ENCODE data around the gene RGS14. TPM values are rescaled to one million over a fixed set of nuclear protein-coding genes. Genes with fewer than 3 reads are reported as not detected.

Gene RGS14
- total RNA-seq, 1 experiment from 2014 or later, result 9.4 TPM

DNA sequence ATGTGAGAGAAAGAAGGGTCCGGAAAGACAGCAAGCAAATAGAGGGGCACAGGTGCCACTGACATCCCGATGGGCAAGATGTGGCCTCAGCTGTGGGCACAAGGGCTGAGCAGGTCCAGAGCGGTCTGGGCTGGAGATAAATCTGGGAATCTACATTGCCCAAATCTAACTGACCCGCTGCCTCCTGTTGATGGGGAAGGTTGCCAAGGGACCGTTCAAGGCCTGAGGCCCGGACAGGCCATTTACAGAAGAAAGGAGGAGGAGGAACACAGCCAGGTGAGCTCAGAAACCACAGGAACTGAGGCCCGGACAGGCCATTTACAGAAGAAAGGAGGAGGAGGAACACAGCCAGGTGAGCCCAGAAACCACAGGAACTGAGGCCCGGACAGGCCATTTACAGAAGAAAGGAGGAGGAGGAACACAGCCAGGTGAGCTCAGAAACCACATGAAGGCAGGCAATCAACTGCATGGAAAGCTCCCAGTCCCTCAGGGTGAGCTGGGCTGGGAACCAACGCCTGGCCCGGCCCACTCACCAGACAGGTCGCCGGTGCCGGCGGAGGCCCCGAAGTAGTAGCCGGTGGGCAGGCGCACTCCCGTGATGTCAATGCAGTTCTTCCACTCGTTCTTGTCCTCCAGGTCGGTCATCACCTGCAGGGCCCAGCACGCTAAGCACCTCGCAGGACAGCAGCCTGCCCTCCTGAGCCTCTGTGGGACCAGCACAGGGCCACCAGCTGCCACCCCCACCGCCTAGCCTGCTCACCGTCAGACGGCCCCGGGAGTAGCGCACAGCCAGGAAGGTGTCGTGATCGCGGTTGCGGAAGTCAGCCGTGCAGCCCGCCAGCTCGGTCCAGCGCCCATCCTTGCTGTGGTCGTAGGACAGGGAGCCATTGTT is 20.9 kb upstream of the RGS14 start:
- DNase-seq (ENCODE audit: low read depth, low spot score) (no peak), ATAC-seq (no peak)
- H3K9ac ChIP-seq (ENCODE audit: low read length), result no peak overlapping the region
- H4K20me1 ChIP-seq (ENCODE audit: insufficient read depth), result no peaks in the 10 kb centered on the region
- H3K9me2 ChIP-seq (ENCODE audit: insufficient read depth), result no peaks in the 10 kb centered on the region
- no peak overlapping the region for H3K4me3 ChIP-seq (replicated peaks in 1 of 2; ENCODE audit: low read depth in 1 of 2, low read length in 2 of 2)
- H3K36me3 ChIP-seq (ENCODE audit: control insufficient read depth in 1 of 2, insufficient read depth in 2 of 2, low read length in 2 of 2), result peaks cover 33 to 35% of the 10 kb centered on the region in 2 experiments; a peak in 3 of 4 replicates
- no peak overlapping the region for H2AFZ ChIP-seq (ENCODE audit: low read depth, low read length, poor library complexity, severe bottlenecking)
- no peak for TF ChIP-seq CEBPB (IDR thresholded peaks at IDR 0.05; ENCODE audit: low read depth)
- no peak for TF ChIP-seq SRF (IDR thresholded peaks at IDR 0.05; ENCODE audit: low read depth)
- no peak for TF ChIP-seq TCF7L2 (IDR thresholded peaks at IDR 0.05; ENCODE audit: borderline replicate concordance, extremely low read depth, insufficient read depth, insufficient read length)
- no peak for TF ChIP-seq YY1 (IDR thresholded peaks at IDR 0.05; ENCODE audit: extremely low read depth, insufficient replicate concordance, low read depth, low read length)
- TF ChIP-seq SIN3A (IDR thresholded peaks at IDR 0.05; ENCODE audit: low read depth), result no peak
- no peak for TF ChIP-seq SP1 (IDR thresholded peaks at IDR 0.05; ENCODE audit: low read depth)
- no peak for TF ChIP-seq ZFX (IDR thresholded peaks at IDR 0.05)
- TF ChIP-seq FOSL1 (IDR thresholded peaks at IDR 0.05; ENCODE audit: low read depth), result no peak
- no peak for TF ChIP-seq ZNF274 (IDR thresholded peaks at IDR 0.05; ENCODE audit: low read depth, low read length)
- TF ChIP-seq JUND (IDR thresholded peaks at IDR 0.05), result no peak
- TF ChIP-seq, protein P1, sequence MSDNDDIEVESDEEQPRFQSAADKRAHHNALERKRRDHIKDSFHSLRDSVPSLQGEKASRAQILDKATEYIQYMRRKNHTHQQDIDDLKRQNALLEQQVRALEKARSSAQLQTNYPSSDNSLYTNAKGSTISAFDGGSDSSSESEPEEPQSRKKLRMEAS (IDR thresholded peaks at IDR 0.05), result no peak
- no peak for TF ChIP-seq EZH2phosphoT487 (IDR thresholded peaks at IDR 0.05; ENCODE audit: borderline replicate concordance)
- TF ChIP-seq EZH2 (IDR thresholded peaks at IDR 0.05), result no peak
- no peak for TF ChIP-seq CBX3 (IDR thresholded peaks at IDR 0.05; ENCODE audit: low read depth)
- H3K4me1 ChIP-seq (ENCODE audit: control insufficient read depth in 1 of 2, insufficient read depth in 2 of 2, low read length in 2 of 2), result no peaks in the 10 kb centered on the region
- RAD21 ChIA-PET (ENCODE audit: low non-redundant PET in 1 of 2, low total read pairs in 2 of 2, uncharacterized antibody in 2 of 2, unreplicated experiment in 2 of 2), result no interaction called here
- no peaks in the 10 kb centered on the region for H3K27me3 ChIP-seq (ENCODE audit: insufficient read depth, low read length)
- H3K9me3 ChIP-seq (ENCODE audit: control insufficient read depth in 1 of 2, insufficient read depth in 1 of 2, low read depth in 1 of 2, low read length in 2 of 2), result no peaks in the 10 kb centered on the region
- no peak overlapping the region for H3K4me2 ChIP-seq (ENCODE audit: low read length)
- no TSS peak for BruUV-seq (replicated peaks)
- POLR2A ChIA-PET, result no interaction called here
- CTCF ChIA-PET, result interaction anchor here (1.0 to 1.3 kb wide), 3 partner anchors 27 to 223 kb away, joined by 3 read pairs; no protein-coding TSS in a partner anchor
- intact Hi-C loops (cut with micrococcal nuclease), result loop anchor here (1.0 kb wide), 1 partner anchor 223 kb away; no protein-coding TSS in a partner anchor
- H3K79me2 ChIP-seq (ENCODE audit: insufficient read depth, low read length), result peaks cover 21% of the 10 kb centered on the region
- no peak overlapping the region; the same call in 1 of the 2 replicates for H3K27ac ChIP-seq (ENCODE audit: low read depth, low read length)

Measured in HCT116 (cell line).